ENCODE results near the gene TSPAN2.

The TSPAN2 gene

DNA sequence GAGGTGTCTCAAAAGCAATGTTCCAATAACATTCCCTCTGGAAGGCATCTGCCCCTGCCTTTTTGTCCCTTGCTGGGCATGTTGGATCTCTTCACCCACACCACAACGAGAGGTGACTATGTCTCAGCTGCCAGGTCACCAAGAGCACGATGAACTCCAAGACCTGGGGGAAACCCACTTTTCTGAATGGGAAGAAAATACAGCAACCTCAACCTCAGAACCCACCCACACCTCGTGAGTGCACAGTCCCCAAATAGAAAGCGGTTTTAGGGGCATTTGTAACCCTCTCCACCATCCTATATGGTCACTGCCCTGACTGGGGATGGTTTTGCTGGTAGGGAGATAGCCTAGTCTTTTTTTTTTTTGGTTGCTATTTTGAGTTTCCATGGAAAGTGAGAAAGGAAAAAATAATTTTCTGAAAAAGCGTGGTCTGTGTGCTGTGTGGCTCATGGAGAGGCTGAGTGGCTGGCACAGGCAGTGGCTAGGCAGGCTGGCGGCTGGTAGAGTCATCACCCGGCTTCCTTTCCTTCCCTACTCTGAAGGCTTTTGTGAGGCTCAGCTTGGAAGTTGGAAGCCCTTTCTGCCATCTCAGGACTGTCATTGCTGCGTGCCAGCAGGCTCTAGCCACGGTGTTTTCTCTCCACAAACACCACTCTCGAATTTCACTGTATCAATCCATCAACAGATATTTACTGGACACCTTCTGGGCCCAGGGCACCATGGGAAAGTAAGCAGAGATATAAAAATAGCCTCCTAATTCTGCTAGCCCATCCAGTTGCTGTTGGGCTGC is 15.8 kb downstream of the TSPAN2 start:
- no peak for DNase-seq

GRCh38 chr1:115071012-115071664 is 18.2 kb downstream of the TSPAN2 start:
- DNase-seq: no peak

- no peak for DNase-seq
Observed at GRCh38 chr1:115069659-115070308, 19.5 kb downstream of the TSPAN2 start.

DNA sequence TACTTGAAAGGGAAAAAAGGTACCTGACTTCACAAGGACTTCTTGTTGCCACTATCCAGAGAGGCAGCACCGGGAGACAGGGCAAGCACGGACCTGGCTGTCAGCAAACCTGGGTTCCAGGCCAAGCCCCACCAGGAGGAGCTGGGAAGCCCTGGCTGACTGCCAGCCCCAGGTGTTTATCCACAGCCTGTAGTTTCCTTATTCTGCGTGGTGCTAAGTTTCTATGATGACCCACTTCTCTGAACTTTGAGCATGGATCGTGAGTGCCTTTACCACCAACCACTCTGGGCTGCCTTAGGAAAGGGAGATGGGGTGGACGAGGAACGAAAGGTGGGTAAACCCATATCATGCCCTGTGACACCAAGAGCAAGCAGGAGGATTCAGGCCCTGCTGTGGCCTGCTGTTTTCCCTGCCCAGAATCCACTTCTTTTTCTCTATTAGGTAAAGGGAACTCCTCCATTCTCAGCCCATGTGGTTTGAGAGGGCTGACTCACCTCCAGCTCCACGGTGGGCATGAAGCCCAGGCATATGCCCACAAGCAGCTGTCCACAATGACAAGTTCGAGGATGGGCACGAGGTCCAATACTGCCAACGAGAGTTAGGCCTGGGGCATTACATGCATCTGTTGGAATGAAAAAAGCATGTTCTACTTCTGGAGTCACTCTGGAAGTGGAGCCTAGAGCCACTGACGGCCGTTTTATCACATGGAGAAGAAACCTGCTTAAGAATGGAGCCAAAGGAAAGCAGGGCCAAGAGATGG is 20.3 kb downstream of the TSPAN2 start:
- DNase-seq: no peak

DNA sequence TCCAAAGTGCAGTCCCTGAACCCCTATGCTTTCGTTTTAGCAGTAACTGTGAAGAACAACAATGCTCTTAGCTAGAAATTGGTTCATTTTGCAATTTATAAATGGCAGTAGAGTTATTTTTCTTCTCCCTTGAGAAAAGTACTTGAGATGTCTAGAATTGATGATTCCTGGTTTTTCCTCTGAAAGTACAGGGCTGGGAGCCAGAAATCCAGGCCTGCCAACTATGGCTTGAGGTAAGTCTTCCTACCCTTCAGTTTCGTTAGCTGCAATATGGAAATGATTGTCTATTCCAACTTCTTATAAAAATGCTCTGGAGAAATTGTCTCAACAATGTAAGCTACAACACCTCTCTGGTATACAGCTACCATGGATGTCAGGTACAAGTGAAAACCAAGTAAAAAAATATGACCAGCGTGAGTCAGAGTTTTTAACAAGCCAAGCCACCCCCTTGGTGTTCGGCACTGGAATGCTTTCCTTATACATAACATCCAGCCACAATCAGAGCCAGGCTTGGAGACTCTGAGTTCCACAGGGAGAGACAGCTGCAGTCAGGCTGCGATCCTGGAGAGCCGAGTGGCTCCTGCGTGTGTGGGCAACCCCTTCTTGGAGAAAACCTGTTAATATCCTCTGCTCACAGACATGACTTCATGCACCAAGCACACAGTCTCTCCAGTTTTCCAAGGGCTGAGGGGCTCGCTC is 22.0 kb downstream of the TSPAN2 start:
- DNase-seq: no peak

GRCh38 chr1:115065021-115065420 is 24.3 kb downstream of the TSPAN2 start:
- DNase-seq: no peak

GRCh38 chr1:115064461-115064860 is 24.8 kb downstream of the TSPAN2 start:
- no peak for DNase-seq

DNA sequence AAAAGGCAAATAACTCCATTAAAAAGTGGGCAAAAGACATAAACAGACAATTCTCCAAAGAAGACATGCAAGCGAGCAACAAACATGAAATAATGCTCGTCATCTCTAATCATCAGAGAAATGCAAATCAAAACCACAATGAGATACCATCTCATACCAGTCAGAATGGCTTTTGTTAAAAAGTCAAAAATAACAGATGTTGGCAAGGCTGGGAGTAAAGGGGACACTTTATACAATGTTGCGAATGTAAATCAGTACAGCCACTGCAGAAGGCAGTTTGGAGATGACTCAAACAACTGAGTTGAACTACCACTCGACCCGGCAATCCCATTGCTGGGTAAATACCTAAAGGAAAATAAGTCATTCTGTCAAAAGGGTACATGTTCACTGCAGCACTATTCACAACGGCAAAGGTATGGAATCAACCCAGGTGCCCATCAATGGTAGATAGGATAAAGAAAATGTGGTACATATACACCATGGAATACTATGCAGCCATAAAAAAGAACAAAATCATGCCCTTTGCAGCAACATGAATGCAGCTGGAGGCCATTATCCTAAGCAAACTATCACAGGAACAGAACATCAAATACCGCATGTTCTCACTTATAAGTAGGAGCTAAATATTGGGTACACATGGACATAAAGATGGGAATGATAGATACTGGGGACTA is 25.9 kb downstream of the TSPAN2 start:
- peak; percentile 12 for DNase-seq

GRCh38 chr1:115062542-115063004 is 26.7 kb downstream of the TSPAN2 start:
- DNase-seq: peak; percentile 91

GRCh38 chr1:115060501-115060900 is 28.8 kb downstream of the TSPAN2 start:
- DNase-seq: no peak

DNA sequence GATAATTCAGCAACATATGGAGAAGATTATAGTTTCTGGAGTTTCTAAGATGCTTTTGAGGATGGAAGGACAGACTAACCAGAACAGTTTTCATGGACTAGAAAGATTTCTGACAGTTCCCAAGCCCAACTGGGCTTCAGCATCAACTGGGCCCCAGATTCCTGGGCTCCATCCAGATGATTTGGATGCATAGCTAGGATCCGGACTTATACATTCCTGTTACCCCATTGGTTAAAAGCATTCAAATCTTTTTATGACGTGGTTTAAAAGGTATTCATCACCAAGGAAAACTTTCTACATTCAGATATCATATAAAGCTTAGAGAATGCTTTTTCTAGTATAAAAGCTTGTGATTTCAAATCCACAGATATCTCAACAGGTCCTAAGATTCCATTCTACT is 30.0 kb downstream of the TSPAN2 start:
- no peak for DNase-seq

DNA sequence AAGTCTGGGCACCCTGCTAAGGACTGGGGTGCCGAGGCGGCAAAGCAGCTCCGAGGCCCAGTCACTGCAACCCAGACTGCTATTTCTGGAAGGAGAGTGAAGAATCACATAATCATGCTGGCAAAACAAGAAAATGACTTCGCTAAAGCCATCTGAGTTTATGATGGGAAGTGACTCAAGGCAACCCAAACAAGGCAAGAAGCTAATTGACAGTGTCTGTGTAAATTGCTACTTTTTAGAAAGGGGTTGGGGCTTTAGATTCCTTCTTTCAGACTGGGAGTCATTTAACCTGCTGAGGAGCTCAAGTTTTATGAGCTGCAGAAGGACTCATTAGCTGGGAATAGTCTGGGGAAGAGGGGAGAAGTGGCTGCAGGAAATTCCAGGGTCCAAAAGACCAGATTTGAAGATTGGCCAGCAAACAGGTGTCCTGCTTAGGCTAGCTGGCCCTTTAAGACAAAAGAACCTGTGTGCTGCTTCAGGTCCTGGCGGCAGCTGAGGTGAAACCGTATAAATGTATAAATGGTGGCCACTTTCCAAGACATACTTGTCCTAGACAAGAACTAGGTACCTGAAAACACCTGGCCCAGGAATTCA is 31.5 kb downstream of the TSPAN2 start:
- DNase-seq: no peak

GRCh38 chr1:115056395-115056798 is 32.9 kb downstream of the TSPAN2 start:
- no peak for DNase-seq

GRCh38 chr1:115052454-115053083 is 36.7 kb downstream of the TSPAN2 start:
- DNase-seq: peak; percentile 40

- no peak for DNase-seq
Observed at GRCh38 chr1:115051850-115052249, 37.5 kb downstream of the TSPAN2 start.

GRCh38 chr1:115046751-115047150 is 42.6 kb downstream of the TSPAN2 start:
- DNase-seq: no peak

DNA sequence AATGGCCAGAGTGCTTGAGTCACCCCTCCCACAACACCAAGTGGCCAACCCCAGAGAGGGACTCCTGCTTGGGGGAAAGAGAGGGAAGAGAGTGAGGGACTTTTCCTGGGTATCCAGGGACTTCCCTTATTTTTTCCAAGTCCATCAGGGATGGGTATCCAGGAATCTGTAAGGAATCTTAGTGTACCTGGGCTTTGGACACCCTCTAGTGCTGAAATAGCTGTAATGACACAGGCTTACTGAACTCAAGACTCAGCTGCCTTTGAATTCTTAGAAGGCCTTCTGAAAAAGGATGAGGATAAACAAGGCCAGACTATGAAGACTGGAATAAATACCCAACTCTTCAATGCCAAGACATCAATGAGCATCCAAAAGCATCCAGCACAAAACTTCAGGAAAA is 47.6 kb downstream of the TSPAN2 start:
- no peak for DNase-seq

GRCh38 chr1:115040501-115040900 is 48.8 kb downstream of the TSPAN2 start:
- DNase-seq: no peak

DNA sequence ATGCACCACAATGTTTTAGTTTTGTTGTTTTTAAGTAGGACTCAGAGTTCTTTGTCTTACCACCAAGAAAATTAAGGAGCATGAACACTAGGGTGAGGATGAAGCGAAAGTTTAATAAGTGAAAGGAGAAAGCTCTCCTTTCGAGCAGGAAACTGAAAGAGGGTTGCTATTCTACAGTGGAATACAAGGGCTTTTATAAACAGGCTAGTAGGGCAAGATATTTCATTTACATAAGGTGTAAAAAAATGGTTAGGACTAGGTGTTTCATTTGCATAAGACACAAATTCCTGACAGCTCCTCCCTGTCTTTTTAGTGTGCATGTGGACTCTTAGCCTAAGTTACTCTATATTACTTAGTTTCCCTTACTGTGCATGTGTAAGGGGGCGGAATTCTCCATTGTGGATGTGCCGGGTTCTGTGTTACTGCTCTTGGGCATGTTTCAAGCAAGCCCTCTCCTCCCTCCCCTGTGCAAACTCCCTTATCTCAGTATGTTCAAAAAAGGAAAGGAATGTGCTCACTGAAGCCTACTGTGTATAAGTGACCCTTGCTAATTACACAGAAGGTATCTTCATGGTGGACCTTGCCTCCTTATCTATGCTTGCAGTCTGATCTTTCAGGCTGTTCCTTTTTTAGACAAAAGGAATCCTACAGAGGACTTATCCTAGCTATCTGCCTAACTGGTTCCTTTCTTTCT is 52.3 kb downstream of the TSPAN2 start:
- no peak for DNase-seq

GRCh38 chr1:115035652-115036051 is 53.7 kb downstream of the TSPAN2 start:
- no peak for DNase-seq

Data from T-helper 9 cell (primary cell).